Superior temporal gyrus (tissue), 1 donor: ENCODE data around the gene COPS9.

ENCODE experiments used
- DNase-seq: peaks from one replicate; pipeline ENCODE4 v3.0.0-alpha.2; 2016; ENCODE audit errors: extremely low spot score

Gene COPS9

GRCh38 chr2:240147911-240148587 lies 11.9 kb upstream of the COPS9 start:
- DNase-seq = no peak

DNA sequence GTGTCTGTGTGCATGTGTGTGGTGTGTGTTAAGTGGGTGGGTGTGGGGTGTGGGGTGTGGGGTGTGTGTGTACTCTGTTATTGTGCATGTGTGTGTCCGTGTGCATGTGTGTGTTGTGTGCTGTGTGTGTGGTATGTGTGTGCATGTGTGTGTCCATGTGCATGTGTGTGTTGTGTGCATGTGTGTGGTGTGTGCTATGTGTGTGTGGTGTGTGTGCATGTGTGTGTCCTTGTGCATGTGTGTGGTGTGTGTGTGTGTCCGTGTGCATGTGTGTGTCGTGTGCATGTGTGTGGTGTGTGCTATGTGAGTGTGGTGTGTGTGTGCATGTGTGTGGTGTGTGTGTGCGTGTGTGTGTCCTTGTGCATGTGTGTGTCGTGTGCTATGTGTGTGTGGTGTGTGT lies 11.3 kb upstream of the COPS9 start:
- DNase-seq = no peak

- DNase-seq = no peak
These were observed 10.6 kb upstream of the COPS9 start for GRCh38 chr2:240146627-240147278.

DNA sequence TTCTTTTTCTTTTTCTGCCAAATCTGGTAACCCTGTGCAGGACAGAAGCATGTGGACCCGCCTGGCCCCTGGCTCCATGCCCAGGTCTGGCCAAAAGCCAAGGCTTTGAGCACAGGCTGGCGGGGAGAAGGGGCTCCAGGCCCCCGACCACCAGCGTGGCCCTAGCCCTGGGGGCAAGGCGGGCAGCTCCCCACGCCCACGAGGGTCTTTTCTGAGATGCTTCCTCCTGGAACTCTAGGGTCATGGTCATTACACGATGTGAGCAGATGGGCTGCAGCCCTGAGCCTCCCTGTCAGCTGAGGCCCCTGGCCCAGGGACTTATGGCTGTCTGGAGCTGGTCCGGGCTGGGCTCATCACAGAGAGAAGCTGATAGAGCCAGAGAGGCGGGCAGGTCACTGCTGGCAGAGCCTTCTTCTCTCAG lies 10.0 kb upstream of the COPS9 start:
- DNase-seq = no peak

GRCh38 chr2:240145461-240145860 lies 9.4 kb upstream of the COPS9 start:
- no peak for DNase-seq

GRCh38 chr2:240144649-240145261 lies 8.7 kb upstream of the COPS9 start:
- DNase-seq = no peak

DNA sequence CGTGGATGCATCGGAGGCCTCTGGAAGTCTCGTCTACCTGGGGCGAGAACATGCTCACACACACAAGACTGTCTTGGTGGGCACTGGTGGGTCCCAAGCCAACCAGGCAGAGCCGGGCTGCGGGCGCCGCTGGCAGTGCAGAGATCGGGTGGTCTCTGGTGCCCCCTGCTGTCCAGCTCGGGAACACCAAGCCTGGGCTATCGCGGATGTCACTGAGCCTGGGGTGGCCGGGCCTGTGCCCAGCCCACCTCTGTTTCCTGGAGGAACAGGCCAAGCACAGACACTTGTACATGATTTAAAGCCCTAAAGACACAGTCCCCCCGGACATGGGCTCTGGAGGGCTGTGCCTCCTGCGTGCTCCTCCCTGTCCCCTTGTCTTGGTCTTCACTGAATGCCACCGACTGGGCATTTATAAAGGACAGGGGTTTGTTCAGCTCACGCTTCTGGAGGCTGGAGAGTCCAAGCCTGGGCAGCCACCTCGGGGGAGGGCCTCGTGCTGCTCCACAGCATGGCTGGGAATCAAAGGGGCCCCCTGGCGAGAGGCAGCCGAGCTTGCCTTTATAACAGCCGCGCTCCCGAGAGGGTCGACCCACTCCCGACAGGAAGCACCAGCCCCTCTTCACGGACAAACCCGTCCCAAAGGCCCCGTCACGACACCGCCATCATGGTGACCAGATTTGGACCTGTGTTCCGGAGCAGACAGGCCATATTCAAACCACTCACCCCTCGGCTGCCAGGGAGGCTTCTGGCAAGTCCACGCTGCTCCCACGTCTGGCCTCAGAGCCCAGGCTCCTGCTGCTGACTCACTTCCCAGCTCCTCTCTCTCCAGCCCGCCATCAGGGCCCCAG lies 7.9 kb upstream of the COPS9 start:
- DNase-seq = peak; percentile 87

DNA sequence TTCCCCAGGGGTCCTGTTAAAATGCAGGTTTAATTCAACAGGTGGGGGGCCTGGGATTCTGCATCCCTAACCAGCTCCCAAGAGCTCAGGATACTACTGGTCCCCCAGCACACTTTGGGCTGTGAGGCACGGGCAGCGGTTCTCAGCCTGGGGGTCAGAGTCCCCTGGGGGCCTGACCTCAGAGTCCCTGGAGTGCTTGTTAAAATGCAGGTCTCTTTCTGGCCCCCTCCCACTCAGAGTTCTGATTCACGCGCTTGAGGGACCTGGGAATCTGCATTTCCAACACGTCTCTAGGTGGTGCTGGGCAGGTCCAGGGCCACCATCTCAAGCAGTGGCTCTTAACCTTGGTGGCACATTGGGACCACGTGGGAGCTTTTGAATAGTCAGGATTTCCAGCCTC lies 7.2 kb upstream of the COPS9 start:
- no peak for DNase-seq

DNA sequence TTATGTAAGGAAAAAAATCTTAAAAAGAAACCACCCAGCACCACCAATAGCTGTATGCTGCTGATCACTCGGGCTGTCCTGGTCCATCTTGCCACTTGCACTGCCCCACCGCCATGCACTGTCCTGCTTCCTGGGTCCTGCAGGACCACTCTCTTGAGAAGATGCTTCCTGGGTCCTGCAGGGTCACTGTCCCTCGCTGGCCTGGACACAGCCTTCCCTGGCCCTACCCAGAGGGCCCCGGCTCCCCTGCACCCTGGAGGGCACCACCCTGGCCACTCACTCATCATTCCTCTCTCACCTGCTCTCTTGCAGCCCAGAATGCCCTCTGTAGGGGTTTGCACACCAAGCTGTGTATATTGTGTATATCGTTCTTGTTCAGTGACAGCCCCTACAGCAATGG lies 6.8 kb upstream of the COPS9 start:
- DNase-seq = no peak

DNA sequence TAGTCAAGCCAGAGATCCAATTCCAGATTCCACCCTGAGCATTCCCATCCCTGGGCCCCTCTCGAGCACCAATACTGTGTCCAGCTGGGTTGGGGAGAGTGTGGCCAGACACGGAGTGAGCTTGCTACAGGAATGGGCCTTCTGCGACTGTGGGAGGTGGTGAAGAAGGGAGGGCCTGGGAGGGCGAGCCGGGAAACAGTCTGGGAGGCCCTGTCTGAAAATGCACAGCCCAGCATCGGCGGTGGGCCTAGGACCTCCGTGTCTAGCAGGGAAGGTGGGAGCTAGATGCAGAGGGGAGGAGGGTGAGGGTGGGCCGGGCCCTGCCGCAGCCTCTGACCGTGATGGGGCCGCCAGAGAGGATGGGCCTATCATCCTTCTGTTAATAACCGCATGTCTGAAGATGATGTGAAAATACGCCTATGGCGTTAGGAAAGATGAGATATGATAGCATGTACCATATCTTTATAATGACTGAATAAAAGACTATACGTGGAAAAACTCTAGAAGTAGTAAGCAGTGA lies 6.2 kb upstream of the COPS9 start:
- DNase-seq = no peak

DNA sequence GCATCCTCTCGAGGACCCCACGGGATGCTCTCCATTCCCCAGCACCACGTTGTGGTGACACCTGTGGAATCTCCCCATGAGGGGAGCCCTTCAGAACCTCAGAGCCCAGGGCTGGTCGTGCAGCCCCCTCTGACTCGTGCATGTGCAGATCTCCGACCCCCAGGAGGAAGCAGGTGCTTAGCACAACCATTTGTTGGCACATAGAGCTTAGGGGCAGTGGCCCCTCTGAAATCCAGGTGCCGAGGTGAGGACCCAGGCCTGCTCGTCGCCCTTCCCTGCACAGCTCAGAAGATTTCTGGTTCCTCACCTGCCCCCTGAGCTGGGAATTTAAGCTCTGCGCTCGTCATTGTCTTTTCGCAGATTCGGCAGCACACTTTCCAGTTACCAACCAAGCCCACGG lies 5.6 kb upstream of the COPS9 start:
- no peak for DNase-seq

DNA sequence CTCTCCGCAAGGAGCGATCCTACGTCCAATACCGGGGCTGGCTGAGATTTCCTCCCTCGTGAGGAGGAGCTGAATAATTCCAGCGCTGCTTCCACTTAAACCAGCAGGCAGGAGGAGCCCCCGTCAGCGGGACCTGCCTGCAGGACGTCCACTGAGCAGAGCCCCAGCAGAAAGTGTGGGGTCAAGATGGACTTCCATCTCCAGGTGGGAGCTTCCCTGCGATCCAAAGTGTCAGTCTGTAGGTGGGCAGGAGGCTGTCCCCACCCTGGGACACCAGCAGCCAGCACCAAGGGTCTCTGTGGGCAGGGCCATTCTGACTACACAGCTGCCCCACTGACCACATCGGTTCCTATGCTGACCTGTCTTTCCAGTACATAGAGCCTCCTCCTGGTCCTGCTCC lies 4.8 kb upstream of the COPS9 start:
- no peak for DNase-seq

GRCh38 chr2:240140511-240140910 lies 4.4 kb upstream of the COPS9 start, which contains the start of gene OTOS:
TSS of gene OTOS (minus strand) at chr2:240140658. CDS start at chr2:240140326, 332 bp downstream.
- no peak for DNase-seq

- no peak for DNase-seq
These were observed 3.7 kb upstream of the COPS9 start for GRCh38 chr2:240139666-240140393.

- DNase-seq = no peak
These were observed 2.9 kb upstream of the COPS9 start for GRCh38 chr2:240139011-240139441.

GRCh38 chr2:240138254-240138984 lies 2.3 kb upstream of the COPS9 start:
- DNase-seq = no peak

GRCh38 chr2:240137596-240138253 lies 1.6 kb upstream of the COPS9 start:
- DNase-seq = no peak

GRCh38 chr2:240136671-240137292 lies 677 bp upstream of the COPS9 start:
- no peak for DNase-seq

GRCh38 chr2:240135706-240136012 lies 446 bp downstream of the COPS9 start:
- DNase-seq = no peak
